ENCODE measurements around the gene KRTAP4-2. TPM values are rescaled to one million over a fixed set of nuclear protein-coding genes. Genes with fewer than 3 reads are reported as not detected.

Gene KRTAP4-2
- total RNA-seq, result not detected in 2 replicates

GRCh38 chr17:41177727-41178271, at the start of gene KRTAP4-2:
TSS of gene KRTAP4-2 (minus strand) at chr17:41178221. CDS start at chr17:41178164, 57 bp downstream.

GRCh38 chr17:41226598-41227095, 48.6 kb upstream of the KRTAP4-2 start, which contains the start of gene KRTAP9-2:
TSS of gene KRTAP9-2 (plus strand) at chr17:41226648. CDS start at chr17:41226655, 7 bp downstream.

GRCh38 chr17:41189837-41190318, 11.9 kb upstream of the KRTAP4-2 start, which contains the start of gene KRTAP9-1:
TSS of gene KRTAP9-1 (plus strand) at chr17:41189887. CDS start at chr17:41189887, 0 bp downstream.

GRCh38 chr17:41184480-41184961, 6.5 kb upstream of the KRTAP4-2 start, which contains the start of gene KRTAP4-1:
TSS of gene KRTAP4-1 (minus strand) at chr17:41184911. CDS start at chr17:41184854, 57 bp downstream.

GRCh38 chr17:41168121-41168520, 9.9 kb downstream of the KRTAP4-2 start, which contains the start of gene KRTAP4-3:
TSS of gene KRTAP4-3 (minus strand) at chr17:41168221. CDS start at chr17:41168172, 49 bp downstream.

GRCh38 chr17:41160648-41161047, 17.4 kb downstream of the KRTAP4-2 start, which contains the start of gene KRTAP4-4:
TSS of gene KRTAP4-4 (minus strand) at chr17:41160748. CDS start at chr17:41160691, 57 bp downstream.

GRCh38 chr17:41149652-41149985, 28.4 kb downstream of the KRTAP4-2 start, which contains the start of gene KRTAP4-5:
TSS of gene KRTAP4-5 (minus strand) at chr17:41149825. CDS start at chr17:41149767, 58 bp downstream.

GRCh38 chr17:41140360-41141131, 37.5 kb downstream of the KRTAP4-2 start, which contains the start of gene KRTAP4-6:
TSS of gene KRTAP4-6 (minus strand) at chr17:41140544. CDS start at chr17:41140487, 57 bp downstream.

Other genes with a start within 250 kb of the KRTAP4-2 start
- gene KRT23, start 240.6 kb downstream of the KRTAP4-2 start, total RNA-seq, result 0.28 TPM in 1 of 2 replicates, not detected in the other
- gene KRT39, start 211.3 kb downstream of the KRTAP4-2 start, total RNA-seq, result not detected in 2 replicates
- gene KRT40, start 193.9 kb downstream of the KRTAP4-2 start, total RNA-seq, result not detected in 2 replicates
- not detected in 2 replicates for gene KRTAP3-3, start 184.1 kb downstream of the KRTAP4-2 start, total RNA-seq
- not detected in 2 replicates for gene KRTAP3-2, start 178.3 kb downstream of the KRTAP4-2 start, total RNA-seq
- not detected in 2 replicates for gene KRTAP3-1, start 169.1 kb downstream of the KRTAP4-2 start, total RNA-seq
- 0.23 and 0.30 TPM in 2 replicates for gene KRTAP1-5, start 151.0 kb downstream of the KRTAP4-2 start, total RNA-seq
- not detected in 2 replicates for gene KRTAP1-4, start 148.0 kb downstream of the KRTAP4-2 start, total RNA-seq
- not detected in 2 replicates for gene KRTAP1-3, start 143.3 kb downstream of the KRTAP4-2 start, total RNA-seq
- gene KRTAP1-1, start 136.8 kb downstream of the KRTAP4-2 start, total RNA-seq, result not detected in 2 replicates
- gene KRTAP2-1, start 130.9 kb downstream of the KRTAP4-2 start, total RNA-seq, result not detected in 2 replicates
- not detected in 2 replicates for gene KRTAP2-2, start 123.0 kb downstream of the KRTAP4-2 start, total RNA-seq
- 0.65 TPM in 1 of 2 replicates, not detected in the other for gene KRTAP2-3, start 118.1 kb downstream of the KRTAP4-2 start, total RNA-seq
- gene KRTAP2-4, start 112.3 kb downstream of the KRTAP4-2 start, total RNA-seq, result not detected in 2 replicates
- not detected in 2 replicates for gene KRTAP4-7, start 94.1 kb downstream of the KRTAP4-2 start, total RNA-seq
- gene KRTAP4-8, start 80.1 kb downstream of the KRTAP4-2 start, total RNA-seq, result not detected in 2 replicates
- not detected in 2 replicates for gene KRTAP4-16, start 76.0 kb downstream of the KRTAP4-2 start, total RNA-seq
- not detected in 2 replicates for gene KRTAP4-9, start 72.8 kb downstream of the KRTAP4-2 start, total RNA-seq
- not detected in 2 replicates for gene KRTAP4-11, start 59.8 kb downstream of the KRTAP4-2 start, total RNA-seq
- gene KRTAP4-12, start 54.0 kb downstream of the KRTAP4-2 start, total RNA-seq, result not detected in 2 replicates
- not detected in 2 replicates for gene KRTAP4-6, start 37.7 kb downstream of the KRTAP4-2 start, total RNA-seq
- not detected in 2 replicates for gene KRTAP4-5, start 28.4 kb downstream of the KRTAP4-2 start, total RNA-seq
- not detected in 2 replicates for gene KRTAP4-4, start 17.5 kb downstream of the KRTAP4-2 start, total RNA-seq
- gene KRTAP4-3, start 10.0 kb downstream of the KRTAP4-2 start, total RNA-seq, result not detected in 2 replicates
- not detected in 2 replicates for gene KRTAP4-1, start 6.7 kb upstream of the KRTAP4-2 start, total RNA-seq
- gene KRTAP9-1, start 11.7 kb upstream of the KRTAP4-2 start, total RNA-seq, result not detected in 2 replicates
- not detected in 2 replicates for gene KRTAP9-2, start 48.4 kb upstream of the KRTAP4-2 start, total RNA-seq
- gene KRTAP9-3, start 54.2 kb upstream of the KRTAP4-2 start, total RNA-seq, result not detected in 2 replicates
- gene KRTAP9-8, start 59.8 kb upstream of the KRTAP4-2 start, total RNA-seq, result not detected in 2 replicates
- not detected in 2 replicates for gene KRTAP9-4, start 71.5 kb upstream of the KRTAP4-2 start, total RNA-seq
- gene KRTAP9-9, start 77.2 kb upstream of the KRTAP4-2 start, total RNA-seq, result not detected in 2 replicates
- gene KRTAP9-6, start 87.2 kb upstream of the KRTAP4-2 start, total RNA-seq, result not detected in 2 replicates
- not detected in 2 replicates for gene KRTAP9-7, start 97.5 kb upstream of the KRTAP4-2 start, total RNA-seq
- not detected in 2 replicates for gene KRTAP29-1, start 124.6 kb upstream of the KRTAP4-2 start, total RNA-seq
- gene KRTAP16-1, start 131.1 kb upstream of the KRTAP4-2 start, total RNA-seq, result not detected in 2 replicates
- gene KRTAP17-1, start 137.5 kb upstream of the KRTAP4-2 start, total RNA-seq, result not detected in 2 replicates
- not detected in 2 replicates for gene KRT33A, start 172.6 kb upstream of the KRTAP4-2 start, total RNA-seq
- gene KRT33B, start 191.6 kb upstream of the KRTAP4-2 start, total RNA-seq, result 0.30 and 0.32 TPM in 2 replicates
- gene KRT34, start 204.1 kb upstream of the KRTAP4-2 start, total RNA-seq, result 0.89 and 6.6 TPM in 2 replicates
- not detected in 2 replicates for gene KRT31, start 219.4 kb upstream of the KRTAP4-2 start, total RNA-seq
- gene KRT37, start 246.4 kb upstream of the KRTAP4-2 start, total RNA-seq, result not detected in 2 replicates

Measured in smooth muscle cell of the umbilical artery (primary cell).